EH (cell line): Measurements from ENCODE around the gene WDR7.

Experiments used
- DNase-seq: peaks from one replicate; pipeline ENCODE4 v3.0.0-alpha.2; 2015; ENCODE audit warnings: low read depth

The WDR7 gene

GRCh38 chr18:56889621-56890020 is 238.5 kb downstream of the WDR7 start:
- DNase-seq, result peak; percentile 29

GRCh38 chr18:56890632-56891031 is 239.5 kb downstream of the WDR7 start:
- peak; percentile 93 for DNase-seq

GRCh38 chr18:56891116-56891515 is 240.0 kb downstream of the WDR7 start:
- DNase-seq, result no peak

- DNase-seq, result no peak
Observed at GRCh38 chr18:56891870-56892269, 240.7 kb downstream of the WDR7 start.

- no peak for DNase-seq
Observed at GRCh38 chr18:56897122-56897521, 246.0 kb downstream of the WDR7 start.

- no peak for DNase-seq
Observed at GRCh38 chr18:56899660-56900059, 248.5 kb downstream of the WDR7 start.

GRCh38 chr18:56900195-56901094 is 249.3 kb downstream of the WDR7 start:
- DNase-seq, result no peak

- DNase-seq, result no peak
Observed at GRCh38 chr18:56901919-56902318, 250.8 kb downstream of the WDR7 start.

- DNase-seq, result no peak
Observed at GRCh38 chr18:56902653-56903052, 251.5 kb downstream of the WDR7 start.

- DNase-seq, result peak; percentile 25
Observed at GRCh38 chr18:56903686-56904085, 252.5 kb downstream of the WDR7 start.

- no peak for DNase-seq
Observed at GRCh38 chr18:56907771-56908170, 256.6 kb downstream of the WDR7 start.

- no peak for DNase-seq
Observed at GRCh38 chr18:56910237-56910636, 259.1 kb downstream of the WDR7 start.

GRCh38 chr18:56910967-56911366 is 259.8 kb downstream of the WDR7 start:
- no peak for DNase-seq

- DNase-seq, result no peak
Observed at GRCh38 chr18:56913941-56914340, 262.8 kb downstream of the WDR7 start.

- DNase-seq, result no peak
Observed at GRCh38 chr18:56919190-56919589, 268.0 kb downstream of the WDR7 start.

- DNase-seq, result no peak
Observed at GRCh38 chr18:56921896-56922480, 270.8 kb downstream of the WDR7 start.

- DNase-seq, result no peak
Observed at GRCh38 chr18:56926734-56927133, 275.6 kb downstream of the WDR7 start.

- no peak for DNase-seq
Observed at GRCh38 chr18:56927786-56928185, 276.6 kb downstream of the WDR7 start.

GRCh38 chr18:56929886-56930285 is 278.7 kb downstream of the WDR7 start:
- no peak for DNase-seq

- no peak for DNase-seq
Observed at GRCh38 chr18:56933472-56933871, 282.3 kb downstream of the WDR7 start.

- no peak for DNase-seq
Observed at GRCh38 chr18:56934131-56934530, 283.0 kb downstream of the WDR7 start.

- DNase-seq, result no peak
Observed at GRCh38 chr18:56934906-56935305, 283.7 kb downstream of the WDR7 start.

- no peak for DNase-seq
Observed at GRCh38 chr18:56935434-56936040, 284.4 kb downstream of the WDR7 start.
